ENCODE results near the gene HLCS. TPM values are rescaled to one million over a fixed set of nuclear protein-coding genes. Genes with fewer than 3 reads are reported as not detected.

Gene HLCS
- total RNA-seq, 1 donor from 2014 or later = 21.9 TPM

DNA sequence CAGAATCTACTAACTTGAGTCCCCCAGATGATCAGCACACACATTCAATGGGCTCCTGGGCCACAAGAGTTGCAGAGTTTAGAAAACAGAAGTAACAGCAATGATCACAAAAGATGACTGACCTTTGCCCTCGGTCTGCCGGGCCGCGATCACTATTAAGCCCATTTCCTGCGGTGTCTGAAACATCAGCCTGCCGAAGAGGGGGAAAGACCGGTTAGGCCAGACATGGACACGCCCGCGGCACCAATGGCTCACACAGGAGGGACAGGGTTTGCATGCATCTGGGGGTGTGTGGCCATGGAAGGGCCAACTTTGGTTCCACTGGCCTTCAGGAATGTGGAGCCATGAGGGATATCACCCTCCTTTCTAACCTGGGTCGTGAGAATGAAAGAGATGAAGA lies 199.4 kb downstream of the HLCS start:
- DNase-seq (ENCODE audit: low read depth, low spot score) = no peak
- Mint-ChIP-seq H3K36me3 (ENCODE audit: low read depth) (no peaks in the 10 kb centered on the region), H3K4me1 (peaks cover 23% of the 10 kb centered on the region), H3K9me3 (no peaks in the 10 kb centered on the region), H3K4me3 (no peak overlapping the region), H3K27me3 (ENCODE audit: low read depth) (no peaks in the 10 kb centered on the region), H3K27ac (ENCODE audit: unreplicated experiment) (no peak overlapping the region)
- TF ChIP-seq, protein P1, sequence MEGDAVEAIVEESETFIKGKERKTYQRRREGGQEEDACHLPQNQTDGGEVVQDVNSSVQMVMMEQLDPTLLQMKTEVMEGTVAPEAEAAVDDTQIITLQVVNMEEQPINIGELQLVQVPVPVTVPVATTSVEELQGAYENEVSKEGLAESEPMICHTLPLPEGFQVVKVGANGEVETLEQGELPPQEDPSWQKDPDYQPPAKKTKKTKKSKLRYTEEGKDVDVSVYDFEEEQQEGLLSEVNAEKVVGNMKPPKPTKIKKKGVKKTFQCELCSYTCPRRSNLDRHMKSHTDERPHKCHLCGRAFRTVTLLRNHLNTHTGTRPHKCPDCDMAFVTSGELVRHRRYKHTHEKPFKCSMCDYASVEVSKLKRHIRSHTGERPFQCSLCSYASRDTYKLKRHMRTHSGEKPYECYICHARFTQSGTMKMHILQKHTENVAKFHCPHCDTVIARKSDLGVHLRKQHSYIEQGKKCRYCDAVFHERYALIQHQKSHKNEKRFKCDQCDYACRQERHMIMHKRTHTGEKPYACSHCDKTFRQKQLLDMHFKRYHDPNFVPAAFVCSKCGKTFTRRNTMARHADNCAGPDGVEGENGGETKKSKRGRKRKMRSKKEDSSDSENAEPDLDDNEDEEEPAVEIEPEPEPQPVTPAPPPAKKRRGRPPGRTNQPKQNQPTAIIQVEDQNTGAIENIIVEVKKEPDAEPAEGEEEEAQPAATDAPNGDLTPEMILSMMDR (conservative IDR thresholded peaks at IDR 0.05) = no peak

DNA sequence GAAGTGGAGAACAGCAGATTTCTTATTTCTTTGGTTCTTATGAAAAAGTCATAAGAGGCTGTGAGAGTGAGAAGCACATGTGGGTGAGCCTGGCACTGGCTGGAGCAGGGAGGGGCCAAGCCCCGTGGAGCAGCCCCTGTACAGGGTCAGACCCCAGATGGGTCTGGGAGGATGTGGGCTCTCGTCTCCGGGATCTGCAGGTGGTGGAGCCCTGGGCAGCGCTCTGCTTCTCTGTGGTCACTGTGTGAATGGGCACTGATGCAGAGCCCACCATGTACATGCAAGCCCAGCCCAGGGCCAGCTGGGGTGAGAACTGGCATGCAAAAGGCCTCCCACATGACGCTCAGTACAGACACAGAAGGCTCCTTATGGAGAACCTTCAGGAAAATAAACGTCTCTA lies 200.0 kb downstream of the HLCS start:
- Mint-ChIP-seq H3K4me3 (no peak overlapping the region), H3K27me3 (ENCODE audit: low read depth) (no peaks in the 10 kb centered on the region), H3K27ac (ENCODE audit: unreplicated experiment) (no peak overlapping the region), H3K4me1 (peaks cover 23% of the 10 kb centered on the region), H3K36me3 (ENCODE audit: low read depth) (no peaks in the 10 kb centered on the region), H3K9me3 (no peaks in the 10 kb centered on the region)
- no peak for DNase-seq (ENCODE audit: low read depth, low spot score)
- TF ChIP-seq, protein P1 (conservative IDR thresholded peaks at IDR 0.05) = no peak

DNA sequence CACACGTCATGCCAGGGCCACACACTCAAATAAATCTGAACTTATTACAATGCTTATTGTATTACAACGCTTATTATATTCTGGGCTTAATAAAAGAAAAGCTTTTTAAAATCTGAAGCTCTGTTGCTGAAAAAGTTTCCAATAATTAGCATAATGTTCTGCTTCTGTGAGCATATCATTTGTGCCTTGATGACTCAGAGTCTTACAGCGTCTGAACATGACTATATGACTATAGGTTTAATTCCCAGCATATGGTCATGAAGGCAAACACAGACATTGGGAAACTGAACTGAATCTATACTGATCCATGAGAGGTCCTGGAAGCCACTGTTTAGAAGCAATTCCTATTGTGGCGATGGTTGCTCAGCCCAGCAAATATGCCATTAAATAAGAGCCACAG lies 201.2 kb downstream of the HLCS start:
- Mint-ChIP-seq H3K4me1 (peaks cover 23% of the 10 kb centered on the region), H3K27me3 (ENCODE audit: low read depth) (no peaks in the 10 kb centered on the region), H3K36me3 (ENCODE audit: low read depth) (no peaks in the 10 kb centered on the region), H3K4me3 (no peak overlapping the region), H3K9me3 (no peaks in the 10 kb centered on the region), H3K27ac (ENCODE audit: unreplicated experiment) (no peak overlapping the region)
- DNase-seq (ENCODE audit: low read depth, low spot score) = no peak
- TF ChIP-seq, protein P1 (conservative IDR thresholded peaks at IDR 0.05) = no peak

DNA sequence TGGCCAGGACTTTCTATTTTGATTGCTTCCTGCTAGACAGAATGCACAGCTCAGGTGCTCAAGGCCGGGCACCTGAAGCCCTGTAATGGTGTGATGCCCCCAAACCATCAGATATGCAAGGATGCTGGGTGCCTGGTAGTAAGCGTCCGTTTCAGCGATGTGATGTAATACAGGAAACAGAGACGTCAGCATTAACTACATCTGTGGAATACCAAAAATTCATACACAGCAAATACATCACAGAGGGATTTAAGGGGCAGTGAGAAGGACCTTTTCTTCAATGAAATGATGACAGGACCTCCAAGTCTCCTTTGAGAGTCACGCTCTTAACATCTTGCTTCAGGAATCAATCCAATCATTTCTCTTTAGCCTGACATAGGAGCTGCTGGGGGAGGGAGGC lies 203.2 kb downstream of the HLCS start:
- no peaks in the 10 kb centered on the region for H3K36me3 Mint-ChIP-seq (ENCODE audit: low read depth)
- TF ChIP-seq, protein P1 (conservative IDR thresholded peaks at IDR 0.05) = no peak
- no peak for DNase-seq (ENCODE audit: low read depth, low spot score)
- no peak overlapping the region for H3K27ac Mint-ChIP-seq (ENCODE audit: unreplicated experiment)
- no peaks in the 10 kb centered on the region for H3K27me3 Mint-ChIP-seq (ENCODE audit: low read depth)
- no peaks in the 10 kb centered on the region for H3K9me3 Mint-ChIP-seq
- H3K4me3 Mint-ChIP-seq = no peak overlapping the region
- peaks cover 9% of the 10 kb centered on the region for H3K4me1 Mint-ChIP-seq

DNA sequence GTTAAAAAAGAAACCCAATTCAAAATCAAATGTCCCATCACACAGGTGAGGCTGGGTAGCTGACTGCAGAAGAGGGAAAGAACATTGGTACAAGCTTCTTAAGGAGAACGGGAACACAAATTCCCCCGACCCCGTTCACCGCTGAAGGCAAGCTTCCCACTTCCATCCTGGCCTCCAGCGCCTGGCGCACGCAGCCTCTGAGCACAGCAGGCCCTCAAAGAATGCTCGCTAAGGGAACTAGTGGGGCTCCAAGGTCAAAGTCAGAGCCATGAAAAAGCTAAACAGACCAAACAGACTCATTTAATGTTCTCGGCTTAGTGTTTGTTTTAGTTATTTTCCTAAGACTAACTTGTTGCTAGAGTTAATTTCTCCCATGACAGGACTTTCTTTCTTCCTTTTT lies 203.8 kb downstream of the HLCS start:
- no peak for DNase-seq (ENCODE audit: low read depth, low spot score)
- Mint-ChIP-seq H3K4me1 (peaks cover 6% of the 10 kb centered on the region), H3K27ac (ENCODE audit: unreplicated experiment) (no peak overlapping the region), H3K27me3 (ENCODE audit: low read depth) (no peaks in the 10 kb centered on the region), H3K9me3 (no peaks in the 10 kb centered on the region), H3K36me3 (ENCODE audit: low read depth) (no peaks in the 10 kb centered on the region), H3K4me3 (no peak overlapping the region)
- TF ChIP-seq, protein P1 (conservative IDR thresholded peaks at IDR 0.05) = no peak

DNA sequence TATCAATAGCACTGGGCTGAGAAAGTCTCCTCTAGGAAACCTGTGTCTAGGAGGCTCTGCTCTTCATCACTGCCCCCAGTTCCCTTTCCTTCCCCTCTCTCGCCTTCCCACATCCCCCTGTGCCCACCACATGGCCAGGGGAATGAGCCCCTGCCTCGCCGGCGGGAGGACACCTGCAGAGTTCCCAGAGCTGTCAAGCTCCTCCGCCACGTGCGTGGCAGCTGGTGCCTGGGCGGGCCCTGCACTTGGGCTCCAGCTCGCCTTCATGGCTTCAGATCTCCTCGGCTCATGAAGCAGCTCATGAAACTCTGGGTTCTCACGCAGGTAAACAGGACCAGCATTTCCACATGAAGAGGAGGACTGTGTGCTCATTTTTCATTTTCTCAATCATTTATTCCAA lies 204.8 kb downstream of the HLCS start:
- DNase-seq (ENCODE audit: low read depth, low spot score) = no peak
- H3K9me3 Mint-ChIP-seq = no peaks in the 10 kb centered on the region
- no peaks in the 10 kb centered on the region for H3K27me3 Mint-ChIP-seq (ENCODE audit: low read depth)
- no peaks in the 10 kb centered on the region for H3K36me3 Mint-ChIP-seq (ENCODE audit: low read depth)
- H3K27ac Mint-ChIP-seq (ENCODE audit: unreplicated experiment) = no peak overlapping the region
- TF ChIP-seq, protein P1 (conservative IDR thresholded peaks at IDR 0.05) = no peak
- H3K4me3 Mint-ChIP-seq = no peak overlapping the region
- H3K4me1 Mint-ChIP-seq = peaks cover 12% of the 10 kb centered on the region
